Suprapubic skin (tissue), 4 donors: ENCODE data around the gene NRXN3.

Source experiments
- CTCF ChIP-seq, 2 donors: fragments of 200-600 bp in 1 of 2; fragments of 450-650 bp in 1 of 2; sonication (generic) in 1 of 2; IDR thresholded peaks; one replicate each; pipeline ENCODE4 v1.5.1; 2016 to 2019; ENCODE audit warnings: antibody characterized with exemption in 2 of 2, mild to moderate bottlenecking in 1 of 2, moderate library complexity in 1 of 2
- EP300 ChIP-seq: sonication (generic); formaldehyde crosslinking; IDR thresholded peaks from one replicate; pipeline ENCODE4 v1.6.1; 2017; ENCODE audit warnings: antibody characterized with exemption
- POLR2AphosphoS5 ChIP-seq, 3 donors: sonication (generic); formaldehyde crosslinking; IDR thresholded peaks; one replicate each; pipeline ENCODE4 v1.6.1; 2017; ENCODE audit warnings: antibody characterized with exemption in 3 of 3

- TF ChIP-seq CTCF (IDR thresholded peaks at IDR 0.05): no peak
- TF ChIP-seq POLR2AphosphoS5 (IDR thresholded peaks at IDR 0.05): no peak
- no peak for TF ChIP-seq EP300
These were observed 1371.9 kb downstream of the NRXN3 start for GRCh38 chr14:79542121-79542520.
